Activated T-helper 17 cell treated with anti-CD3 and anti-CD28 coated beads, Interleukin-2, amount 50 U/mL, for 72 hours (primary cell): ENCODE results near the gene UGT1A10. TPM values are rescaled to one million over a fixed set of nuclear protein-coding genes. Genes with fewer than 3 reads are reported as not detected.
A peak's percentile ranks its signal among the peaks of the same experiment; 100 is the strongest.
"Not testable (repeated sequence)": the region's sequence is repeated elsewhere in the genome, so short reads cannot be mapped to it uniquely, and the experiment has no call there.

ENCODE experiments used
- ATAC-seq: fragments of 150-1000 bp; cut with Tn5 transposase; replicated peaks from 2 replicates; pipeline ENCODE4 v1.10.0; 2021; ENCODE audit warnings: mild to moderate bottlenecking, moderate library complexity
- H3K27ac Mint-ChIP-seq: one replicate; pipeline ENCODE4 v1.8.0; 2022; ENCODE audit warnings: mixed read lengths
- H3K27me3 Mint-ChIP-seq: one replicate; pipeline ENCODE4 v1.8.0; 2022; ENCODE audit warnings: mixed read lengths
- H3K36me3 Mint-ChIP-seq: one replicate; pipeline ENCODE4 v1.8.0; 2022; ENCODE audit warnings: low read depth, mild to moderate bottlenecking, mixed read lengths
- H3K4me1 Mint-ChIP-seq: one replicate; pipeline ENCODE4 v1.8.0; 2022; ENCODE audit warnings: mixed read lengths
- H3K4me3 Mint-ChIP-seq: one replicate; pipeline ENCODE4 v1.8.0; 2022; ENCODE audit warnings: mild to moderate bottlenecking, mixed read lengths
- H3K9me3 Mint-ChIP-seq: one replicate; pipeline ENCODE4 v1.8.0; 2022; ENCODE audit warnings: mixed read lengths
- total RNA-seq, 2 donors: library from RNA; stranded (reverse); gene quantifications; one replicate each; pipeline ENCODE4 v1.2.3, GENCODE V29; 2022

The UGT1A10 gene
- total RNA-seq, 2 donors from 2014 or later, result 0.16 TPM; not detected in 1

- H3K4me1 Mint-ChIP-seq, result no peaks in the 10 kb centered on the region
Measured at GRCh38 chr2:233692648-233693047, 56.4 kb downstream of the UGT1A10 start, which contains the start of gene UGT1A6. Gene UGT1A6 (plus strand): TSS chr2:233692890. CDS start chr2:233693005, 115 bp downstream.

GRCh38 chr2:233693963-233694362 lies 57.7 kb downstream of the UGT1A10 start:
- Mint-ChIP-seq H3K27me3 (peaks cover 18% of the 10 kb centered on the region), H3K36me3 (no peaks in the 10 kb centered on the region), H3K4me1 (no peaks in the 10 kb centered on the region), H3K4me3 (no peak overlapping the region), H3K9me3 (no peaks in the 10 kb centered on the region), H3K27ac (no peak overlapping the region)
- no peak for ATAC-seq

More at GRCh38 chr2:233692648-233693047, 56.4 kb downstream of the UGT1A10 start, which contains the start of gene UGT1A6:
- H3K27ac Mint-ChIP-seq, result no peak within 1 kb of the TSS
- no peaks in the 10 kb centered on the region for H3K9me3 Mint-ChIP-seq
- no peaks in the 10 kb centered on the region for H3K36me3 Mint-ChIP-seq
- no peak for ATAC-seq
- peaks cover 17% of the 10 kb centered on the region for H3K27me3 Mint-ChIP-seq
- no peak within 1 kb of the TSS for H3K4me3 Mint-ChIP-seq

DNA sequence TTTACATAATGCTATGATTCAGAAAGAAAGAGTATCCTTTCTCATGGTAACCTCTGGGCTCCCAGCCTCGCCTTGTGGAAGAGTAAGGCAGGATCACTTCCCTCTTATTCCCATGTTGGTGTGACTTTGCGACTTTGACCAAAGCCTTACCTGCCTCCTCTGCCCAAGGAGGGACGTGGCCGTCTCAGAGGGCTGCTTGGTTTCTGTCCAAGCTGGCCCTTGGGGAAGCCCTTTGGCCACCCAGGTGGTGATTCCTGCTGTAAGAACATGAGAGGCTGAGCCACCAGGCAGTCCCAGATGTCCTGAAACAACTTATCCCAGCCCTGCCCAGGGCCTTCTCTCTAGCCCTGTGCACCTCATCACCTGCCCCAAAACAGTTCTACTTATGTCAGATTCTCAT lies 62.5 kb downstream of the UGT1A10 start:
- Mint-ChIP-seq H3K27ac (no peak overlapping the region), H3K9me3 (no peaks in the 10 kb centered on the region), H3K4me3 (no peak overlapping the region), H3K27me3 (peaks cover 18% of the 10 kb centered on the region), H3K4me1 (no peaks in the 10 kb centered on the region), H3K36me3 (no peaks in the 10 kb centered on the region)
- no peak for ATAC-seq

DNA sequence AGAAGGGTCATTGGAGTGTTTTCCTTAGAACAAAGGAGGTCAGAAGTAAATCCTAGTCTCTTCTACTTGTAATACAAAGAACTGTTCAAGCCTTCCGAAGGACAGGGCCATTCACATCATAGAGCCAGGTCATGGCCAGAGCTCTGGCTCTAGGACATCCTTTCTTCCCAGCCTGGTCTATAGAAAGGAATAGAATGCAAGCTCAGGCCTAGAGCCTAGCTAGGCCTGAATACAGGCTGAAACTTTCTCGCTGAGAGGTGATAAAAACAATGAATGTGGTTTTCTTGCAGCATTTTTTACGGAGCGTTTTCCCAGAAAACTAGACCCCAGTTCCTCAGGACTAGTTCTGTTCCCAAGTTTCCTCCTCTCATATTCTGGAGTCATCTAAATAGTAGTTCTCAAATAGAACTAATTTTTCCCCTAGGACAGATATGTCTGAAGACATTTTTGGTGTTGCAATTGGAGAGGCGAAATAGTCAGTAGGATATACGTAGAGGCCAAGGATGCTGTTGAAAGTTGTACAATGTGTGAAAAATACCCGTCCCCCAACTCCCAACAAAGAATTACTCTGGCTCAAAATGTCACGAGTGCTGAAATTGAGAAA lies 63.3 kb downstream of the UGT1A10 start:
- ATAC-seq, result no peak
- Mint-ChIP-seq H3K27ac (no peak overlapping the region), H3K27me3 (peaks cover 22% of the 10 kb centered on the region), H3K9me3 (peaks cover 5% of the 10 kb centered on the region), H3K36me3 (no peaks in the 10 kb centered on the region), H3K4me1 (no peaks in the 10 kb centered on the region), H3K4me3 (no peak overlapping the region)

- H3K4me1 Mint-ChIP-seq, result no peaks in the 10 kb centered on the region
- ATAC-seq, result no peak
- peaks cover 5% of the 10 kb centered on the region for H3K9me3 Mint-ChIP-seq
- no peak overlapping the region for H3K27ac Mint-ChIP-seq
- H3K27me3 Mint-ChIP-seq, result peaks cover 23% of the 10 kb centered on the region
- no peak overlapping the region for H3K4me3 Mint-ChIP-seq
- no peaks in the 10 kb centered on the region for H3K36me3 Mint-ChIP-seq
Measured at GRCh38 chr2:233700028-233700635, 63.9 kb downstream of the UGT1A10 start.

DNA sequence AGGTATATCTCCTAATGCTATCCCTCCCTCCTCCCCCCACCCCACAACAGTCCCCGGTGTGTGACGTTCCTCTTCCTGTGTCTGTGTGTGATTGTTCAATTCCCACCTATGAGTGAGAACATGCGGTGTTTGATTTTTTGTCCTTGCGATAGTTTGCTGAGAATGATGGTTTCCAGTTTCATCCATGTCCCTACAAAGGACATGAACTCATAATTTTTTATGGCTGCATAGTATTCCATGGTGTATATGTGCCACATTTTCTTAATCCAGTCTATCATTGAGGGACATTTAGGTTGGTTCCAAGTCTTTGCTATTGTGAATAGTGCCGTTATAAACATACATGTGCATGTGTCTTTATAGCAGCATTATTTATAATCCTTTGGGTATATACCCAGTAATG lies 64.6 kb downstream of the UGT1A10 start:
- H3K4me3 Mint-ChIP-seq, ATAC-seq, H3K9me3 Mint-ChIP-seq, H3K36me3 Mint-ChIP-seq, H3K27ac Mint-ChIP-seq, H3K4me1 Mint-ChIP-seq: not testable (repeated sequence)
- peaks cover 23% of the 10 kb centered on the region for H3K27me3 Mint-ChIP-seq

- ATAC-seq, result no peak
- no peaks in the 10 kb centered on the region for H3K36me3 Mint-ChIP-seq
Measured at GRCh38 chr2:233702238-233702637, 66.0 kb downstream of the UGT1A10 start.

DNA sequence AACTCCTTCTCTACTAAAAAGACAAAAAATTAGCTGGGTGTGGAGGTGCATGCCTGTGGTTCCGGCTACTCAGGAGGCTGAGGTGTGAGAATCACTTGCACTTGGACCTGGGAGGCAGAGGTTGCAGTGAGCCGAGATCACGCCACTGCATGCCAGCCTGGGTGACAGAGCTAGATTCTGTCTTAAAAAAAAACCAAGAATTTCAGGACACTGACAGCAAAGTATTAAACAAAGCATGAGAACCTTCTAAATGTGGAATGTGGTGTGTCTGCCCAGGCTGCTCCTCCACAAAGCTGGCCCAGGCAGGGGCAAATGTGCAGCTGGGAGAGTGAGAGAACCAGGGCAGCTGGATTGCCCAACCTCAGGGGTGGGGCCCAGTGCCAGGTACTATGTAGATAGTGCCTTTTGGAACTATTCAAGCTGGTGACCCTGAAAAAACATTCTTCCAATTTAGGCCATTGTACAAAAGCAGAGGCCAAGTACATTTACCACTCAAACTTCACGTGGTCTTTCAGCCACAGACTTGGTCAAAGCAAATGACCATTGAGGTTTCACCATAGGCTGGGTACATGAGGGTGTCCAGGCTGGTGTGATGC lies 69.8 kb downstream of the UGT1A10 start:
- Mint-ChIP-seq H3K4me3 (no peak overlapping the region), H3K36me3 (no peaks in the 10 kb centered on the region), H3K9me3 (peaks cover 5% of the 10 kb centered on the region), H3K27me3 (peaks cover 34% of the 10 kb centered on the region), H3K4me1 (no peaks in the 10 kb centered on the region), H3K27ac (no peak overlapping the region)
- no peak for ATAC-seq

More at GRCh38 chr2:233702238-233702637, 66.0 kb downstream of the UGT1A10 start:
- Mint-ChIP-seq H3K9me3 (peaks cover 5% of the 10 kb centered on the region), H3K4me3 (no peak overlapping the region), H3K4me1 (no peaks in the 10 kb centered on the region), H3K27ac (no peak overlapping the region), H3K27me3 (peaks cover 18% of the 10 kb centered on the region)

DNA sequence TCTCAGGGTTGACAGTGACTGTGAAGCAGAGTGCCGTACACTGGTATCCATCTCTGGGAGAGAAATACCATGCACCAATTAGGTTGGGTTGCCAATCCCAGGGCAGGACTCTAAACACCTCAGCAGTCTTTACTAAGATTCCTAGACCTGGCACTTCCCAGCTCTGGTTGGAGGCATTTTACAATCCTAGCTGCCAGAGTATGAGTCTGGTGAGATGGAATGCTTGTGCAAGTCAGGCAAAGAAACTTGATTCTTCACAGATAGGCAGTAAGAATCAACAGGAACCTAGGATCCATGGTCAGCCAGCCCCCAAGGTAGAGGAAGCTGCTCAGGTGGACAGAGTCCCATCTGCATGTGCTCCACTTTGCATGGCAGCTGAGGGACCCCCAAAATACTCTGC lies 70.5 kb downstream of the UGT1A10 start:
- ATAC-seq, result no peak
- no peaks in the 10 kb centered on the region for H3K36me3 Mint-ChIP-seq
- no peak overlapping the region for H3K4me3 Mint-ChIP-seq
- no peaks in the 10 kb centered on the region for H3K4me1 Mint-ChIP-seq
- peaks cover 40% of the 10 kb centered on the region for H3K27me3 Mint-ChIP-seq
- H3K9me3 Mint-ChIP-seq, result peaks cover 5% of the 10 kb centered on the region
- H3K27ac Mint-ChIP-seq, result no peak overlapping the region

- H3K9me3 Mint-ChIP-seq, result peaks cover 5% of the 10 kb centered on the region
- no peaks in the 10 kb centered on the region for H3K36me3 Mint-ChIP-seq
- peaks cover 47% of the 10 kb centered on the region for H3K27me3 Mint-ChIP-seq
- H3K27ac Mint-ChIP-seq, result no peak overlapping the region
- H3K4me3 Mint-ChIP-seq, result no peak overlapping the region
- H3K4me1 Mint-ChIP-seq, result no peaks in the 10 kb centered on the region
- no peak for ATAC-seq
Measured at GRCh38 chr2:233707940-233708644, 71.8 kb downstream of the UGT1A10 start.

DNA sequence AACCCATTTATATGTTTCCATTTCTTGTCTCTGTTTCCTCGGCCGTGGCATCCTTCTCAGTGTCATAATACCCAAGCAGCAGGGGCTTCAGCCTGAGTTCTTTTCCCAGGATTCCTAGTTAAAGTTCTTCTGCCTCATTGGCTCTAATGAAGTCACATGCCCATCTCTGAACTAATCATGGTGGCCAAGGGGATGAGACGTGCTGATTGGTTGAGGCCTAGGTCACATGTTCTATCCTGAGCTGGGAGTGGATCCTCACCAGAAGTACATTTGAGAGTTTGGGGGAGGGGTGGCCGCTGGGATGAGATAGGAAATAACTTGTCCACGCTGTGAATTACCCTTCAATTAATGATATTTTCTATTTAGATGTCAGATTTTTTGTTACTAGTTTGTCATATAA lies 72.7 kb downstream of the UGT1A10 start:
- H3K4me3 Mint-ChIP-seq, result no peak overlapping the region
- H3K9me3 Mint-ChIP-seq, result peaks cover 4% of the 10 kb centered on the region
- no peaks in the 10 kb centered on the region for H3K4me1 Mint-ChIP-seq
- H3K36me3 Mint-ChIP-seq, result no peaks in the 10 kb centered on the region
- peaks cover 54% of the 10 kb centered on the region for H3K27me3 Mint-ChIP-seq
- no peak overlapping the region for H3K27ac Mint-ChIP-seq
- no peak for ATAC-seq

- Mint-ChIP-seq H3K27ac (no peak overlapping the region), H3K9me3 (no peaks in the 10 kb centered on the region), H3K36me3 (no peaks in the 10 kb centered on the region), H3K4me1 (no peaks in the 10 kb centered on the region), H3K4me3 (no peak overlapping the region), H3K27me3 (peaks cover 56% of the 10 kb centered on the region)
- peak; percentile 66 for ATAC-seq
Measured at GRCh38 chr2:233711312-233712008, 75.2 kb downstream of the UGT1A10 start.

DNA sequence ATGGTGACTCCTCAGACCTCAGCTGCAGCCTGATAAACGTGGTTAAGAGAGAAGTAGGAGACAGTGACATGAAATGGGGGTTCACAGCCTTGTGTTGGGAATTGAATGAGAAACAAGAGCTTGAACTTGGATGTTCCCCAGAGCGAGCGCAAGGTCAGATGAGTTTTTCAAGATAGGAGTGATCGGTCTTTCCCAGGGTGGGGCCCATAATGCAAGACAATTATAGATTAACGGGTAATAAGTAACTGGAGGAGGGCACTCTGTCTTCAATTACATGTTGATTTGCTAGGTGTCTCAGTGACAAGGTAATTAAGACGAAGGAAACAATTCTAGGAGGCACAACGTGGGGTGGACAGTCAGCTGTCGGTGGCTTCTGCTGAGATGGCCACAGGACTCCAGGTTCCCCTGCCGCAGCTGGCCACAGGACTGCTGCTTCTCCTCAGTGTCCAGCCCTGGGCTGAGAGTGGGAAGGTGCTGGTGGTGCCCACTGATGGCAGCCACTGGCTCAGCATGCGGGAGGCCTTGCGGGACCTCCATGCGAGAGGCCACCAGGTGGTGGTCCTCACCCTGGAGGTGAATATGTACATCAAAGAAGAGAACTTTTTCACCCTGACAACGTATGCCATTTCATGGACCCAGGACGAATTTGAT lies 76.5 kb downstream of the UGT1A10 start, which contains the start of gene UGT1A5:
UGT1A5 (plus strand) TSS at position 297 of the 651 bp plus-strand sequence; CDS start at position 382, 85 bp downstream.
- Mint-ChIP-seq H3K27ac (no peak within 1 kb of the TSS), H3K4me3 (no peak within 1 kb of the TSS), H3K36me3 (no peaks in the 10 kb centered on the region), H3K27me3 (peaks cover 57% of the 10 kb centered on the region), H3K9me3 (no peaks in the 10 kb centered on the region), H3K4me1 (no peaks in the 10 kb centered on the region)
- no peak for ATAC-seq

DNA sequence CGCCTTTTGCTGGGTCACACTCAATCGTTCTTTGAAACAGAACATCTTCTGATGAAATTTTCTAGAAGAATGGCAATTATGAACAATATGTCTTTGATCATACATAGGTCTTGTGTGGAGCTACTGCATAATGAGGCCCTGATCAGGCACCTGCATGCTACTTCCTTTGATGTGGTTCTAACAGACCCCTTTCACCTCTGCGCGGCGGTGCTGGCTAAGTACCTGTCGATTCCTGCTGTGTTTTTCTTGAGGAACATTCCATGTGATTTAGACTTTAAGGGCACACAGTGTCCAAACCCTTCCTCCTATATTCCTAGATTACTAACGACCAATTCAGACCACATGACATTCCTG lies 77.0 kb downstream of the UGT1A10 start:
- no peak overlapping the region for H3K4me3 Mint-ChIP-seq
- H3K4me1 Mint-ChIP-seq, result no peaks in the 10 kb centered on the region
- H3K9me3 Mint-ChIP-seq, result no peaks in the 10 kb centered on the region
- no peak overlapping the region for H3K27ac Mint-ChIP-seq
- no peaks in the 10 kb centered on the region for H3K36me3 Mint-ChIP-seq
- ATAC-seq, result no peak
- peaks cover 55% of the 10 kb centered on the region for H3K27me3 Mint-ChIP-seq
